HepG2 (cell line): ENCODE measurements around the gene ZFP64. TPM values are rescaled to one million over a fixed set of nuclear protein-coding genes. Genes with fewer than 3 reads are reported as not detected.

ENCODE experiments used
- AHR ChIP-seq: IDR thresholded peaks from 2 replicates; pipeline ENCODE4 v1.6.1; 2018; ENCODE audit warnings: missing genetic modification reagents, missing compliant biosample characterization
- ARID2 ChIP-seq: sonication (generic); formaldehyde crosslinking; IDR thresholded peaks from 2 replicates; pipeline ENCODE4 v1.8.1; 2022; ENCODE audit warnings: mild to moderate bottlenecking, missing genetic modification reagents, borderline replicate concordance
- FOXK2 ChIP-seq: fragments of 450-650 bp; IDR thresholded peaks from 2 replicates; pipeline ENCODE4 v1.6.1; 2016
- GTF3A ChIP-seq: sonication (generic); formaldehyde crosslinking; conservative IDR thresholded peaks from 2 replicates; pipeline ENCODE4 v1.4.0; 2020; ENCODE audit warnings: mild to moderate bottlenecking, missing genetic modification reagents
- HHEX ChIP-seq: IDR thresholded peaks from 2 replicates; pipeline ENCODE4 v1.6.1; 2016; ENCODE audit warnings: control low read depth
- HOXA7 ChIP-seq: sonication (generic); formaldehyde crosslinking; IDR thresholded peaks from 2 replicates; pipeline ENCODE4 v1.8.1; 2022; ENCODE audit warnings: mild to moderate bottlenecking, missing genetic modification reagents, moderate library complexity
- KDM1A ChIP-seq: IDR thresholded peaks from 2 replicates; pipeline ENCODE4 v1.6.1; 2016; ENCODE audit warnings: missing compliant biosample characterization
- KDM4B ChIP-seq: sonication (generic); formaldehyde crosslinking; IDR thresholded peaks from 2 replicates; pipeline ENCODE4 v1.4.0; 2020; ENCODE audit warnings: missing genetic modification reagents
- MIER3 ChIP-seq: IDR thresholded peaks from 2 replicates; pipeline ENCODE4 v1.6.1; 2016; ENCODE audit warnings: missing compliant biosample characterization, borderline replicate concordance
- SIN3A ChIP-seq: IDR thresholded peaks from 2 replicates; pipeline ENCODE4 v1.6.1; 2011; ENCODE audit warnings: low read depth, mild to moderate bottlenecking, control low read depth, low read length, borderline replicate concordance
- SRSF9 ChIP-seq: fragments of 200-400 bp; formaldehyde crosslinking; IDR thresholded peaks from 2 replicates; pipeline ENCODE4 v1.6.1; 2018; ENCODE audit warnings: borderline replicate concordance, mild to moderate bottlenecking, low read depth, low read length; ENCODE audit not compliant: insufficient read depth, poor library complexity, severe bottlenecking
- TARDBP ChIP-seq: sonication (generic); formaldehyde crosslinking; IDR thresholded peaks from 2 replicates; pipeline ENCODE4 v1.8.0; 2022; ENCODE audit warnings: mild to moderate bottlenecking, missing genetic modification reagents
- ZBTB38 ChIP-seq: sonication (generic); formaldehyde crosslinking; IDR thresholded peaks from 2 replicates; pipeline ENCODE4 v1.5.1; 2020; ENCODE audit warnings: mild to moderate bottlenecking, missing genetic modification reagents
- ZC3H13 ChIP-seq: sonication (generic); formaldehyde crosslinking; IDR thresholded peaks from 2 replicates; pipeline ENCODE4 v1.8.1; 2023; ENCODE audit warnings: mild to moderate bottlenecking, missing genetic modification reagents, moderate library complexity
- ZNF253 ChIP-seq: sonication (generic); formaldehyde crosslinking; IDR thresholded peaks from 2 replicates; pipeline ENCODE4 v1.8.0; 2022; ENCODE audit warnings: mild to moderate bottlenecking, missing genetic modification reagents, borderline replicate concordance
- ZNF30 ChIP-seq: sonication (generic); formaldehyde crosslinking; IDR thresholded peaks from 2 replicates; pipeline ENCODE4 v1.5.0; 2020; ENCODE audit warnings: mild to moderate bottlenecking, missing genetic modification reagents
- ZNF44 ChIP-seq: sonication (generic); formaldehyde crosslinking; IDR thresholded peaks from 2 replicates; pipeline ENCODE4 v1.5.1; 2020; ENCODE audit warnings: mild to moderate bottlenecking, missing genetic modification reagents
- ZNF460 ChIP-seq: sonication (generic); formaldehyde crosslinking; IDR thresholded peaks from 2 replicates; pipeline ENCODE4 v1.5.1; 2020; ENCODE audit warnings: missing genetic modification reagents, mild to moderate bottlenecking, borderline replicate concordance
- ZNF562 ChIP-seq: sonication (generic); formaldehyde crosslinking; IDR thresholded peaks from 2 replicates; pipeline ENCODE4 v1.8.0; 2022; ENCODE audit warnings: missing genetic modification reagents, borderline replicate concordance
- ZNF563 ChIP-seq: sonication (generic); formaldehyde crosslinking; IDR thresholded peaks from 2 replicates; pipeline ENCODE4 v1.8.0; 2022; ENCODE audit warnings: mild to moderate bottlenecking, moderate library complexity, missing genetic modification reagents
- ZNF83 ChIP-seq: sonication (generic); formaldehyde crosslinking; IDR thresholded peaks from 2 replicates; pipeline ENCODE4 v1.4.0; 2020; ENCODE audit warnings: missing genetic modification reagents, mild to moderate bottlenecking, borderline replicate concordance
- polyA plus RNA-seq, 8 experiments: library from polyadenylated mRNA; depleted of rRNA in 3 of 8; stranded (reverse) in 7 of 8; unstranded in 1 of 8; fragments of >200 nt; fragmentation: Illumina TruSeq in 4 of 8; extraction: Trizol in 4 of 8; gene quantifications; 2 replicates each; pipeline versions ENCODE4 v1.2.1 to v1.2.3, GENCODE V29; 2011 to 2016; ENCODE audit warnings: low read depth in 4 of 8, missing spikeins in 1 of 8, mixed read lengths in 1 of 8; ENCODE audit not compliant: insufficient read depth in 1 of 8
- total RNA-seq, 5 experiments: library from RNA; depleted of rRNA; stranded (reverse); fragments of >200 nt; fragmentation: Illumina TruSeq; extraction: Trizol; gene quantifications; 2 replicates each; pipeline ENCODE4 v1.2.3, GENCODE V29; 2016; ENCODE audit warnings: low read depth in 1 of 5
- TF ChIP-seq, protein P1 (sequence below), 2 experiments: sonication (generic) in 1 of 2; formaldehyde crosslinking in 1 of 2; IDR thresholded peaks; 2 replicates each; pipeline versions ENCODE4 v1.6.1 to v1.9.0; 2014 to 2022; ENCODE audit warnings: antibody characterized with exemption in 1 of 2, borderline replicate concordance in 1 of 2, inconsistent platforms in 1 of 2, low read depth in 1 of 2, missing genetic modification reagents in 1 of 2
- TF ChIP-seq, protein P2 (sequence below): sonication (generic); formaldehyde crosslinking; IDR thresholded peaks from 2 replicates; pipeline ENCODE4 v1.4.0; 2020; ENCODE audit warnings: missing genetic modification reagents

Gene ZFP64
- total and polyA plus RNA-seq, 2 of the 13 experiments (the other 11 are each of a cell fraction or from before 2014, with no cell fraction given) = 12.0 to 24.3 TPM

DNA sequence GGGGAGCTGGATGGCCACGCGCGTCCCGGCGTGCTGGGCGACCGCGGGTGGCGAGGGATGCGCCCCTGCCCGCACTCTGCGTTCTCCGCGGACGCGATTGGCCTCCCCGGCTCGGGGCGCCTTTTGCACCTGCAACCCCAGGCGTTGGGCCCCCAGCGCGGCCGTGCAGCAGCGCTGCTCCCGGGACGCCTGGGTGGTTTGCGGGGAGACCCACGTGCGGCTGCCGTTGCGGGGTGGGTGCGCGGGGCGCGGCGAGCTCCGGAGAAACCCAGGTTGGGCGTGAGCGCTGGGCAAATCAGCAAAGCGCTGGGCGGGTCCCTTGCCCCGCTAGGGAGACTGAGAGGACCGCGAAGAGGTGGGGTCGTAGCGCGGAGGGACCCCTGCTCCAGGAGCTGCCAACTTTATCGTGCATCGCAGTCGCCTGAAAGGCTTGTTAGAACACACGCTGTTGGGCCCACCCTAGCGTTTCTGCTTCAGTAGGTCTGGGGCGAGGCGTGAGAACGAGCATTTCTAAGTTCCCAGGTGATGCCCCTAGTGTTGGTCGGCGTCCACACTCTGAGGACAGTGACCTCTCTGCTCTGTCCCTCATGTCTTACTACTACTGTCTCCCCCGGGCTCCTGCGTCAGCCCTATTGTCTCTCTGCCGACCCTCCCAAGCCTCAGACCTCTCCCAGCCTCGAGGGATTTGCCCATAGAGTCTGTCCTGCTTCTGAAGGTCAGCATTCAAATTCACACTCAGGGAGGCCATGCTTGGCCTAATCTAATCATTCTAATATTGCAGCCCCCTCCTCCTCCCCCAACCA, 538 bp upstream of the ZFP64 start (continued):
- TF ChIP-seq, protein P1, sequence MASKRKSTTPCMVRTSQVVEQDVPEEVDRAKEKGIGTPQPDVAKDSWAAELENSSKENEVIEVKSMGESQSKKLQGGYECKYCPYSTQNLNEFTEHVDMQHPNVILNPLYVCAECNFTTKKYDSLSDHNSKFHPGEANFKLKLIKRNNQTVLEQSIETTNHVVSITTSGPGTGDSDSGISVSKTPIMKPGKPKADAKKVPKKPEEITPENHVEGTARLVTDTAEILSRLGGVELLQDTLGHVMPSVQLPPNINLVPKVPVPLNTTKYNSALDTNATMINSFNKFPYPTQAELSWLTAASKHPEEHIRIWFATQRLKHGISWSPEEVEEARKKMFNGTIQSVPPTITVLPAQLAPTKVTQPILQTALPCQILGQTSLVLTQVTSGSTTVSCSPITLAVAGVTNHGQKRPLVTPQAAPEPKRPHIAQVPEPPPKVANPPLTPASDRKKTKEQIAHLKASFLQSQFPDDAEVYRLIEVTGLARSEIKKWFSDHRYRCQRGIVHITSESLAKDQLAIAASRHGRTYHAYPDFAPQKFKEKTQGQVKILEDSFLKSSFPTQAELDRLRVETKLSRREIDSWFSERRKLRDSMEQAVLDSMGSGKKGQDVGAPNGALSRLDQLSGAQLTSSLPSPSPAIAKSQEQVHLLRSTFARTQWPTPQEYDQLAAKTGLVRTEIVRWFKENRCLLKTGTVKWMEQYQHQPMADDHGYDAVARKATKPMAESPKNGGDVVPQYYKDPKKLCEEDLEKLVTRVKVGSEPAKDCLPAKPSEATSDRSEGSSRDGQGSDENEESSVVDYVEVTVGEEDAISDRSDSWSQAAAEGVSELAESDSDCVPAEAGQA (IDR thresholded peaks at IDR 0.05; ENCODE audit: low read depth) = peak; percentile 29; the same call in 1 of the 2 replicates
- TF ChIP-seq, protein P1 (CRISPR knock-in tag; IDR thresholded peaks at IDR 0.05; ENCODE audit: borderline replicate concordance) = no peak
- TF ChIP-seq TARDBP (CRISPR knock-in tag) (peak; percentile 84; the same call in 1 of the 2 replicates), MIER3 (peak; percentile 54; the same call in 1 of the 2 replicates), ZNF83 (CRISPR knock-in tag) (0 out of 2 replicates have a peak, but pooled peaks have one; percentile 26), ARID2 (CRISPR knock-in tag) (peak; percentile 96), ZBTB38 (peak; percentile 77), ZC3H13 (CRISPR knock-in tag) (no peak), AHR (CRISPR knock-in tag) (peak; percentile 9; the same call in 1 of the 2 replicates), ZNF30 (CRISPR knock-in tag) (no peak; the same call in 1 of the 2 replicates), KDM1A (no peak; the same call in 1 of the 2 replicates), HHEX (CRISPR knock-in tag) (no peak), ZNF44 (CRISPR knock-in tag) (no peak), ZNF562 (no peak), FOXK2 (no peak), ZNF460 (CRISPR knock-in tag) (no peak), SRSF9 (no peak), ZNF253 (CRISPR knock-in tag) (0 out of 2 replicates have a peak, but pooled peaks have one; percentile 57), SIN3A (no peak), ZNF563 (CRISPR knock-in tag) (no peak), HOXA7 (CRISPR knock-in tag) (no peak), GTF3A (CRISPR knock-in tag) (0 out of 2 replicates have a peak, but pooled peaks have one; percentile 31), KDM4B (CRISPR knock-in tag) (peak; percentile 61; the same call in 1 of the 2 replicates)
- TF ChIP-seq, protein P2, sequence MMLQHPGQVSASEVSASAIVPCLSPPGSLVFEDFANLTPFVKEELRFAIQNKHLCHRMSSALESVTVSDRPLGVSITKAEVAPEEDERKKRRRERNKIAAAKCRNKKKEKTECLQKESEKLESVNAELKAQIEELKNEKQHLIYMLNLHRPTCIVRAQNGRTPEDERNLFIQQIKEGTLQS (CRISPR knock-in tag) = peak; percentile 3; the same call in 1 of the 2 replicates
